ENCODE data around the gene GNAI2. TPM values are rescaled to one million over a fixed set of nuclear protein-coding genes. Genes with fewer than 3 reads are reported as not detected.

The GNAI2 gene
- total RNA-seq, 1 donor from 2014 or later: 176 TPM

DNA sequence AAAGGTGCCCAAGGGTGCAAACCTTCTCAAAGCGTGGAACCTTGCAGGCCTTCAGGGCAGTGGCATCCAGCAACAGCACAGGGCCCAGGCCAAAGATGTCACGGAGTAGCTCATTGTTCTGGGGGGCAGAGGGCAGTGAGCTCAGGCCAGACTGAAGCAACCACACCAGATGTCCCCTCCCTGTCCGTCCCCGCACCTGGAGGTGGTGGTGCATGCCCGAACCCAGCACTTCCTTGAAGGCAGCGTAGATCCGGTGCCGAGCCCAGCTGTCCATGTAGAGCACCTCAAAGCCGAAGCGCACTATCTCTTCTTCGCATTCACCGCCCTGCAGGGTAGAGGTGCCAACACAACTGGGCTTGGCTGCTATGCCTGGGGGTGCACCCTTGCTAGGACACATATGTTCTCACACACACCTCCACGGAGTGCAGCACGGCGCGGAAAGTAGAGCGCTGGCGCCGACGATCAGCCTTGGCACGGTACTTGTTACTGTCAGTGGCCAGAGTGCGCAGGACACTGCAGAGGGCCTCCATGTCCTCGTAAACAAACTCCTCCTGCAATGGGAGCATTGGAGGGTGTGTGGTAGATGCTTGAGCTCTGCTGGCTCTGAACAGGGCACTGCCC lies 52.5 kb downstream of the GNAI2 start:
- Mint-ChIP-seq H3K36me3 (ENCODE audit: low read depth) (no peaks in the 10 kb centered on the region), H3K27ac (ENCODE audit: unreplicated experiment) (no peak overlapping the region), H3K27me3 (ENCODE audit: low read depth) (no peaks in the 10 kb centered on the region), H3K4me3 (peak overlapping the region; percentile 78), H3K9me3 (no peaks in the 10 kb centered on the region), H3K4me1 (peaks cover 14% of the 10 kb centered on the region)
- no peak for TF ChIP-seq CTCF (conservative IDR thresholded peaks at IDR 0.05)
- no peak for DNase-seq (ENCODE audit: low read depth, low spot score)

DNA sequence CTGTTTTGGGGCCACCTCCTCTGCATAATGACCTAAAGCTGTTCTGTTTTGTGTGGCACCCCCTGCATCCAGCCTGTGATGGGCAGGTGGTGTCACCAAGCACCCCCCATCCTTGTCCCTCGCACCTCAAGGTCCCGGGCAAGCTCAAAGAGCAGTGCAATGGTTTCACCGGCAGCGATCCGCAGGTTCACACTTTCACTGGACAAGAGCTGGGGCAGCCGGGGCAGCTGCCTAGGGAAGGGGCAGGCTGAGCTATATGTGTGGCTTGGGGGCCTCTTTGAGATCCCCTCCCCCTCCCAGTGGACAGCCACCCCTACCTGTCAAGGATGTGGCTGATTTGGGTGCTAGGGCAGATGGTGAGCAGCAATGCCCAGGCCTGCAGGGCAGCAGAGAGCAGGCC lies 53.1 kb downstream of the GNAI2 start:
- TF ChIP-seq CTCF (conservative IDR thresholded peaks at IDR 0.05): no peak
- no peak overlapping the region for H3K27ac Mint-ChIP-seq (ENCODE audit: unreplicated experiment)
- no peak for DNase-seq (ENCODE audit: low read depth, low spot score)
- no peaks in the 10 kb centered on the region for H3K9me3 Mint-ChIP-seq
- no peaks in the 10 kb centered on the region for H3K27me3 Mint-ChIP-seq (ENCODE audit: low read depth)
- H3K4me1 Mint-ChIP-seq: peaks cover 14% of the 10 kb centered on the region
- H3K36me3 Mint-ChIP-seq (ENCODE audit: low read depth): no peaks in the 10 kb centered on the region
- H3K4me3 Mint-ChIP-seq: peak overlapping the region; percentile 78

GRCh38 chr3:50290161-50290641 lies 54.2 kb downstream of the GNAI2 start:
- Mint-ChIP-seq H3K36me3 (ENCODE audit: low read depth) (no peaks in the 10 kb centered on the region), H3K27me3 (ENCODE audit: low read depth) (no peaks in the 10 kb centered on the region), H3K27ac (ENCODE audit: unreplicated experiment) (no peak overlapping the region), H3K4me1 (peaks cover 14% of the 10 kb centered on the region), H3K9me3 (no peaks in the 10 kb centered on the region), H3K4me3 (peak overlapping the region; percentile 78)
- no peak for DNase-seq (ENCODE audit: low read depth, low spot score)
- no peak for TF ChIP-seq CTCF (conservative IDR thresholded peaks at IDR 0.05)

GRCh38 chr3:50292159-50293078 lies 56.4 kb downstream of the GNAI2 start, which contains the start of gene IFRD2:
IFRD2 (minus strand) TSS chr3:50292429; CDS start chr3:50292274, 155 bp downstream.
- Mint-ChIP-seq H3K27me3 (ENCODE audit: low read depth) (no peaks in the 10 kb centered on the region), H3K27ac (ENCODE audit: unreplicated experiment) (peak within 1 kb of the TSS; percentile 97), H3K4me3 (peak within 1 kb of the TSS; percentile 85), H3K9me3 (no peaks in the 10 kb centered on the region), H3K36me3 (ENCODE audit: low read depth) (no peaks in the 10 kb centered on the region), H3K4me1 (peaks cover 14% of the 10 kb centered on the region)
- no peak for TF ChIP-seq CTCF (conservative IDR thresholded peaks at IDR 0.05)
- DNase-seq (ENCODE audit: low read depth, low spot score): peak; percentile 90

GRCh38 chr3:50293079-50293801 lies 57.2 kb downstream of the GNAI2 start:
- Mint-ChIP-seq H3K9me3 (no peaks in the 10 kb centered on the region), H3K4me1 (peaks cover 18% of the 10 kb centered on the region), H3K27me3 (ENCODE audit: low read depth) (no peaks in the 10 kb centered on the region), H3K36me3 (ENCODE audit: low read depth) (no peaks in the 10 kb centered on the region), H3K27ac (ENCODE audit: unreplicated experiment) (peak overlapping the region; percentile 97), H3K4me3 (peak overlapping the region; percentile 85)
- TF ChIP-seq CTCF (conservative IDR thresholded peaks at IDR 0.05): no peak
- DNase-seq (ENCODE audit: low read depth, low spot score): no peak

Data from neural crest cell (in vitro differentiated cells).